PFSK-1 (cell line): ENCODE data around the gene MRPL58.

Experiments used
- FOXP2 ChIP-seq: optimal IDR thresholded peaks from 2 replicates; pipeline ENCODE3; 2011; ENCODE audit warnings: borderline replicate concordance, control low read depth, inconsistent platforms; ENCODE audit not compliant: insufficient read depth; ENCODE audit errors: extremely low read length, extremely low read depth
- REST ChIP-seq, 2 experiments: IDR thresholded peaks; 2 replicates each; pipeline versions ENCODE4 v1.6.1 to v1.8.0; 2011 to 2012; ENCODE audit warnings: low read depth in 2 of 2, low read length in 2 of 2, control low read depth in 1 of 2, inconsistent platforms in 1 of 2, mild to moderate bottlenecking in 1 of 2, moderate library complexity in 1 of 2; ENCODE audit not compliant: insufficient read depth in 1 of 2
- TAF1 ChIP-seq: IDR thresholded peaks from 2 replicates; pipeline ENCODE4 v1.6.1; 2012; ENCODE audit warnings: low read length, control low read depth, borderline replicate concordance; ENCODE audit not compliant: insufficient read depth

- TF ChIP-seq TAF1: no peak
- TF ChIP-seq REST (IDR thresholded peaks at IDR 0.05; ENCODE audit: insufficient read depth in 1 of 2, low read depth in 2 of 2, low read length in 2 of 2): no peak
- TF ChIP-seq FOXP2: no peak
These were observed 32.9 kb upstream of the MRPL58 start for GRCh38 chr17:74979408-74980146.
